DOHH2 (cell line): ENCODE results near the gene ALOXE3.

ENCODE experiments used
- H3F3A ChIP-seq: fragments of 200-600 bp; sonication (generic), shearing (Covaris generic); 2 replicates; pipeline ENCODE4 v1.6.0; 2016; ENCODE audit warnings: antibody characterized with exemption, mild to moderate bottlenecking; ENCODE audit not compliant: control insufficient read depth, insufficient read depth
- H3K27ac ChIP-seq: fragments of 200-600 bp; sonication (generic); 2 replicates; pipeline ENCODE4 v1.5.1; 2014; ENCODE audit warnings: low read depth, mild to moderate bottlenecking, low read length, moderate library complexity
- H3K27me3 ChIP-seq: fragments of 200-600 bp; sonication (generic); 2 replicates; pipeline ENCODE4 v1.6.1; 2014; ENCODE audit warnings: mild to moderate bottlenecking, low read length, mixed read lengths; ENCODE audit not compliant: control insufficient read depth
- H3K36me3 ChIP-seq: fragments of 200-600 bp; sonication (generic); 2 replicates; pipeline ENCODE4 v1.6.1; 2014; ENCODE audit warnings: mild to moderate bottlenecking, low read length, moderate library complexity, mixed read lengths; ENCODE audit not compliant: control insufficient read depth
- H3K4me1 ChIP-seq: fragments of 200-600 bp; sonication (generic); 2 replicates; pipeline ENCODE4 v1.6.1; 2014; ENCODE audit warnings: mild to moderate bottlenecking, low read length, mixed read lengths; ENCODE audit not compliant: control insufficient read depth
- H3K4me2 ChIP-seq: fragments of 200-600 bp; sonication (generic); 2 replicates; pipeline ENCODE4 v1.6.0; 2014; ENCODE audit warnings: mild to moderate bottlenecking, low read length, moderate library complexity
- H3K4me3 ChIP-seq: fragments of 200-600 bp; sonication (generic); 2 replicates; pipeline ENCODE4 v1.5.1; 2014; ENCODE audit warnings: mild to moderate bottlenecking, low read length, mixed read lengths
- H3K79me2 ChIP-seq: fragments of 200-600 bp; sonication (generic); 2 replicates; pipeline ENCODE4 v1.6.1; 2014; ENCODE audit warnings: mild to moderate bottlenecking, low read length, mixed read lengths; ENCODE audit not compliant: control insufficient read depth
- H3K9me2 ChIP-seq: fragments of 200-600 bp; sonication (generic); replicated peaks from 2 replicates; pipeline ENCODE4 v1.6.1; 2014; ENCODE audit warnings: mild to moderate bottlenecking, low read length, mixed read lengths; ENCODE audit not compliant: control insufficient read depth
- H3K9me3 ChIP-seq: fragments of 200-600 bp; sonication (generic); 2 replicates; pipeline ENCODE4 v1.6.1; 2014; ENCODE audit warnings: antibody characterized with exemption, low read length, mixed read lengths; ENCODE audit not compliant: control insufficient read depth, insufficient read depth
- H4K20me1 ChIP-seq: fragments of 200-600 bp; sonication (generic); 2 replicates; pipeline ENCODE4 v1.6.0; 2014; ENCODE audit warnings: low read depth, mild to moderate bottlenecking, antibody characterized with exemption, low read length, moderate library complexity; ENCODE audit not compliant: control insufficient read depth, insufficient read depth
- CTCF ChIP-seq: fragments of 200-600 bp; sonication (generic); IDR thresholded peaks from one replicate; pipeline ENCODE4 v1.5.1; 2014; ENCODE audit warnings: antibody characterized with exemption, mild to moderate bottlenecking, low read depth, low read length; ENCODE audit not compliant: poor library complexity, severe bottlenecking
- EZH2phosphoT487 ChIP-seq: fragments of 200-600 bp; sonication (generic); IDR thresholded peaks from 2 replicates; pipeline ENCODE4 v1.6.1; 2017; ENCODE audit warnings: borderline replicate concordance, mild to moderate bottlenecking, antibody characterized with exemption, low read length, moderate library complexity, mixed read lengths

The ALOXE3 gene

GRCh38 chr17:8056976-8057625 is 61.2 kb downstream of the ALOXE3 start:
- Histone ChIP-seq H3K79me2 (no peaks in the 10 kb centered on the region), H3F3A (no peaks in the 10 kb centered on the region), H3K36me3 (no peaks in the 10 kb centered on the region), H3K27ac (no peak overlapping the region), H3K9me3 (no peaks in the 10 kb centered on the region), H3K9me2 (no peaks in the 10 kb centered on the region), H4K20me1 (no peaks in the 10 kb centered on the region), H3K4me2 (peak overlapping the region; percentile 49), H3K4me3 (peak overlapping the region; percentile 8), H3K27me3 (peaks cover 28% of the 10 kb centered on the region), H3K4me1 (peaks cover 44% of the 10 kb centered on the region)
- TF ChIP-seq EZH2phosphoT487 (no peak), CTCF (no peak)

- Histone ChIP-seq H3K79me2 (no peaks in the 10 kb centered on the region), H3K36me3 (no peaks in the 10 kb centered on the region), H4K20me1 (no peaks in the 10 kb centered on the region), H3K4me2 (peak overlapping the region; percentile 49), H3K9me3 (no peaks in the 10 kb centered on the region), H3K4me1 (peaks cover 44% of the 10 kb centered on the region), H3K9me2 (no peaks in the 10 kb centered on the region), H3F3A (no peaks in the 10 kb centered on the region), H3K27me3 (peaks cover 27% of the 10 kb centered on the region), H3K4me3 (peak overlapping the region; percentile 10), H3K27ac (no peak overlapping the region)
- no peak for TF ChIP-seq EZH2phosphoT487
- TF ChIP-seq CTCF, result no peak
These were observed 61.9 kb downstream of the ALOXE3 start for GRCh38 chr17:8056232-8056975.

- H3K27me3 ChIP-seq, result peaks cover 21% of the 10 kb centered on the region
- H3K4me1 ChIP-seq, result peaks cover 44% of the 10 kb centered on the region
- H3K27ac ChIP-seq, result no peak overlapping the region
- TF ChIP-seq EZH2phosphoT487 (no peak), CTCF (no peak)
- H3K79me2 ChIP-seq, result no peaks in the 10 kb centered on the region
- H3F3A ChIP-seq, result no peaks in the 10 kb centered on the region
- H4K20me1 ChIP-seq, result no peaks in the 10 kb centered on the region
- H3K4me2 ChIP-seq, result peak overlapping the region; percentile 49
- H3K36me3 ChIP-seq, result no peaks in the 10 kb centered on the region
- no peaks in the 10 kb centered on the region for H3K9me2 ChIP-seq
- H3K9me3 ChIP-seq, result no peaks in the 10 kb centered on the region
- H3K4me3 ChIP-seq, result no peak overlapping the region
These were observed 62.5 kb downstream of the ALOXE3 start for GRCh38 chr17:8055851-8056231.
